Caco-2 (cell line): ENCODE measurements around the gene JARID2. TPM values are rescaled to one million over a fixed set of nuclear protein-coding genes. Genes with fewer than 3 reads are reported as not detected.

Source experiments
- BruUV-seq: library from RNA; stranded (reverse); fragments of 400-500 nt; replicated peaks from 2 replicates; lab custom pipeline; 2021; lab: Mats Ljungman, UMichigan
- CTCF ChIA-PET: fragments of 300-600 bp; sonication (Branson Sonifier 250); formaldehyde crosslinking; loops from one replicate; lab custom pipeline; 2022; ENCODE audit warnings: antibody characterized with exemption; lab: Charles Lee
- POLR2A ChIA-PET: fragments of 300-600 bp; sonication (Branson Sonifier 250); formaldehyde crosslinking; loops from one replicate; lab custom pipeline; 2022; ENCODE audit warnings: antibody characterized with exemption; lab: Charles Lee
- DNase-seq, 2 experiments: peaks; one replicate each; pipeline versions ENCODE4 v3.0.0 to v3.0.0-alpha.2; 2020 to 2022
- H3K27me3 ChIP-seq: replicated peaks from 2 replicates; pipeline ENCODE4 v1.6.0; 2011; ENCODE audit warnings: low read length; ENCODE audit not compliant: control insufficient read depth, insufficient read depth
- H3K36me3 ChIP-seq: 2 replicates; pipeline ENCODE4 v1.5.1; 2011; ENCODE audit warnings: low read length; ENCODE audit not compliant: control insufficient read depth, insufficient read depth
- H3K4me1 ChIP-seq: fragments of 250-450 bp; sonication (Bioruptor Pico); 2 replicates; pipeline ENCODE4 v1.5.1; 2020; ENCODE audit warnings: mild to moderate bottlenecking
- H3K4me3 ChIP-seq: 2 replicates; pipeline ENCODE4 v1.5.1; 2011; ENCODE audit warnings: low read depth, mild to moderate bottlenecking, control low read depth, low read length
- H3K9me3 ChIP-seq: fragments of 250-450 bp; sonication (Bioruptor Pico); 2 replicates; pipeline ENCODE4 v1.5.1; 2020; ENCODE audit warnings: mild to moderate bottlenecking, moderate library complexity
- H3K27ac Mint-ChIP-seq: one replicate; pipeline ENCODE4 v1.8.0; 2022; ENCODE audit warnings: mixed read lengths; ENCODE audit not compliant: unreplicated experiment
- H3K27me3 Mint-ChIP-seq: one replicate; pipeline ENCODE4 v1.8.0; 2022; ENCODE audit warnings: mixed read lengths; ENCODE audit not compliant: insufficient read depth, unreplicated experiment
- H3K36me3 Mint-ChIP-seq: one replicate; pipeline ENCODE4 v1.8.0; 2022; ENCODE audit warnings: mild to moderate bottlenecking, mixed read lengths; ENCODE audit not compliant: insufficient read depth, unreplicated experiment
- H3K4me1 Mint-ChIP-seq: one replicate; pipeline ENCODE4 v1.8.0; 2022; ENCODE audit warnings: low read depth, mixed read lengths; ENCODE audit not compliant: unreplicated experiment
- H3K4me3 Mint-ChIP-seq: one replicate; pipeline ENCODE4 v1.8.0; 2022; ENCODE audit warnings: mild to moderate bottlenecking, moderate library complexity, mixed read lengths; ENCODE audit not compliant: unreplicated experiment
- H3K9me3 Mint-ChIP-seq: one replicate; pipeline ENCODE4 v1.8.0; 2022; ENCODE audit warnings: mixed read lengths; ENCODE audit not compliant: unreplicated experiment
- intact Hi-C: fragments of 100-400 bp; cut with micrococcal nuclease; formaldehyde crosslinking; loops from one replicate; pipeline ENCODE4 v1.10.0; 2022; ENCODE audit not compliant: unreplicated experiment
- total RNA-seq: library from RNA; stranded (reverse); gene quantifications from 2 replicates; pipeline ENCODE4 v1.2.3, GENCODE V29; 2022
- TF ChIP-seq, protein P1 (sequence below), 2 experiments: fragments of 200-600 bp in 1 of 2; IDR thresholded peaks; 1 replicate in 1 of 2; 2 replicates in 1 of 2; pipeline versions ENCODE4 v1.5.1 to v1.8.0; 2011 to 2022; ENCODE audit warnings: antibody characterized with exemption in 1 of 2, control low read depth in 1 of 2, inconsistent platforms in 1 of 2, low read depth in 1 of 2, low read length in 1 of 2, mild to moderate bottlenecking in 1 of 2, moderate library complexity in 1 of 2; ENCODE audit not compliant: insufficient read depth in 1 of 2, severe bottlenecking in 1 of 2, unreplicated experiment in 1 of 2

Gene JARID2
- total RNA-seq, 1 experiment from 2014 or later = 18.3 TPM

GRCh38 chr6:15335916-15336315 lies 90.0 kb downstream of the JARID2 start:
- intact Hi-C loops = no loop called here
- no peak overlapping the region for H3K27ac Mint-ChIP-seq
- Histone ChIP-seq H3K27me3 (no peaks in the 10 kb centered on the region), H3K9me3 (no peaks in the 10 kb centered on the region), H3K4me3 (no peak overlapping the region), H3K36me3 (no peaks in the 10 kb centered on the region), H3K4me1 (peaks cover 3% of the 10 kb centered on the region; the same call in 1 of the 2 replicates)
- ChIA-PET CTCF (no interaction called here), POLR2A (no interaction called here)
- H3K4me3 Mint-ChIP-seq = no peak overlapping the region
- no peak for DNase-seq
- no TSS peak for BruUV-seq
- H3K27me3 Mint-ChIP-seq = no peaks in the 10 kb centered on the region
- TF ChIP-seq, protein P1, sequence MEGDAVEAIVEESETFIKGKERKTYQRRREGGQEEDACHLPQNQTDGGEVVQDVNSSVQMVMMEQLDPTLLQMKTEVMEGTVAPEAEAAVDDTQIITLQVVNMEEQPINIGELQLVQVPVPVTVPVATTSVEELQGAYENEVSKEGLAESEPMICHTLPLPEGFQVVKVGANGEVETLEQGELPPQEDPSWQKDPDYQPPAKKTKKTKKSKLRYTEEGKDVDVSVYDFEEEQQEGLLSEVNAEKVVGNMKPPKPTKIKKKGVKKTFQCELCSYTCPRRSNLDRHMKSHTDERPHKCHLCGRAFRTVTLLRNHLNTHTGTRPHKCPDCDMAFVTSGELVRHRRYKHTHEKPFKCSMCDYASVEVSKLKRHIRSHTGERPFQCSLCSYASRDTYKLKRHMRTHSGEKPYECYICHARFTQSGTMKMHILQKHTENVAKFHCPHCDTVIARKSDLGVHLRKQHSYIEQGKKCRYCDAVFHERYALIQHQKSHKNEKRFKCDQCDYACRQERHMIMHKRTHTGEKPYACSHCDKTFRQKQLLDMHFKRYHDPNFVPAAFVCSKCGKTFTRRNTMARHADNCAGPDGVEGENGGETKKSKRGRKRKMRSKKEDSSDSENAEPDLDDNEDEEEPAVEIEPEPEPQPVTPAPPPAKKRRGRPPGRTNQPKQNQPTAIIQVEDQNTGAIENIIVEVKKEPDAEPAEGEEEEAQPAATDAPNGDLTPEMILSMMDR (IDR thresholded peaks at IDR 0.05; ENCODE audit: insufficient read depth in 1 of 2, low read depth in 1 of 2, low read length in 1 of 2, severe bottlenecking in 1 of 2, unreplicated experiment in 1 of 2) = no peak
- peaks cover 5% of the 10 kb centered on the region for H3K4me1 Mint-ChIP-seq
- no peaks in the 10 kb centered on the region for H3K36me3 Mint-ChIP-seq
- H3K9me3 Mint-ChIP-seq = no peaks in the 10 kb centered on the region

DNA sequence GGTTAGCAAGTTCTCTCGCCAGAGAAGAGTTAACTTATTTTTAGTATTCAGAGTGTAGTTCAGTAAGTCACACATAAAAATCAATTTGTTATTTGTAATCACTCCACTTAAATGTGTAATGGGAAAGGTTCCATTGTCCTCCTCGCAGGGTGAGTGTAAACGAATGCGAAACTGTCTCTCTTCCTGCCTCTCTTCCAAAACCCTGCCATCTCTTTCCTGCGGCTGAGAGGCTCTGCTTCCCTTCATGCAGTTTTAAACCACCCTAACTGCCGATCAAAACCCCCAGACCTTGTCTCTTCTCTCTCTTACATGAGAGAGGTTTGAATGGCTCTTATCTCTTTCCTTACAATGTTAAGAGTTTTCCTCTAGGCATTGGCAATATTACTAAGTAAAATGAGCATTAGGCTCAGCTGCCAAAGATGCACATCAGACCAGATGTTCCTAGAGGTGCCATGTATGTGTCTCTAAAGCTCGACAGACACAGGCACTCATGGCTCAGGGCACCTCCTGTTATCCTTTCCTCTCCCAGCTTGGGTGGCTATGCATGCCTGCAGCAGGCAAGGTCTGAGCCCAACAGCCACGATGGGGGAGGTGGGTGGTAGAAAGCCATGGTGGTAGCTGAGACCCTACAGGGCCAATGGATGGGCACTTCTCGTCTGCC lies 91.2 kb downstream of the JARID2 start:
- intact Hi-C loops = no loop called here
- ChIA-PET POLR2A (no interaction called here), CTCF (no interaction called here)
- peaks cover 8% of the 10 kb centered on the region for H3K4me1 Mint-ChIP-seq
- H3K27ac Mint-ChIP-seq = no peak overlapping the region
- TF ChIP-seq, protein P1 (IDR thresholded peaks at IDR 0.05; ENCODE audit: insufficient read depth in 1 of 2, low read depth in 1 of 2, low read length in 1 of 2, severe bottlenecking in 1 of 2, unreplicated experiment in 1 of 2) = no peak
- Histone ChIP-seq H3K27me3 (no peaks in the 10 kb centered on the region), H3K4me1 (peaks cover 3% of the 10 kb centered on the region; the same call in 1 of the 2 replicates), H3K9me3 (no peaks in the 10 kb centered on the region), H3K36me3 (no peaks in the 10 kb centered on the region), H3K4me3 (no peak overlapping the region)
- H3K36me3 Mint-ChIP-seq = no peaks in the 10 kb centered on the region
- no peaks in the 10 kb centered on the region for H3K27me3 Mint-ChIP-seq
- no peaks in the 10 kb centered on the region for H3K9me3 Mint-ChIP-seq
- BruUV-seq = no TSS peak
- H3K4me3 Mint-ChIP-seq = no peak overlapping the region
- DNase-seq = no peak

GRCh38 chr6:15337582-15337981 lies 91.7 kb downstream of the JARID2 start:
- Histone ChIP-seq H3K9me3 (no peaks in the 10 kb centered on the region), H3K4me1 (peaks cover 3% of the 10 kb centered on the region; the same call in 1 of the 2 replicates), H3K27me3 (no peaks in the 10 kb centered on the region), H3K36me3 (no peaks in the 10 kb centered on the region), H3K4me3 (no peak overlapping the region)
- Mint-ChIP-seq H3K9me3 (no peaks in the 10 kb centered on the region), H3K27me3 (no peaks in the 10 kb centered on the region), H3K4me1 (peaks cover 8% of the 10 kb centered on the region), H3K36me3 (no peaks in the 10 kb centered on the region), H3K27ac (no peak overlapping the region), H3K4me3 (no peak overlapping the region)
- intact Hi-C loops = no loop called here
- no TSS peak for BruUV-seq
- TF ChIP-seq, protein P1 (IDR thresholded peaks at IDR 0.05; ENCODE audit: insufficient read depth in 1 of 2, low read depth in 1 of 2, low read length in 1 of 2, severe bottlenecking in 1 of 2, unreplicated experiment in 1 of 2) = no peak
- POLR2A ChIA-PET = no interaction called here
- CTCF ChIA-PET = no interaction called here
- DNase-seq = no peak
